Neural progenitor cell (in vitro differentiated cells): Measurements from ENCODE around the gene RASSF4.

Experiments
- CTCF ChIP-seq: fragments of 200-600 bp; sonication (generic); IDR thresholded peaks from 2 replicates; pipeline ENCODE4 v1.5.1; 2017; ENCODE audit warnings: antibody characterized with exemption, mild to moderate bottlenecking
- EZH2 ChIP-seq: fragments of 200-600 bp; sonication (generic); IDR thresholded peaks from 2 replicates; pipeline ENCODE4 v1.6.1; 2017; ENCODE audit warnings: antibody characterized with exemption, mild to moderate bottlenecking, moderate library complexity
- EZH2phosphoT487 ChIP-seq: fragments of 200-600 bp; sonication (generic); IDR thresholded peaks from 2 replicates; pipeline ENCODE4 v1.6.1; 2017; ENCODE audit warnings: antibody characterized with exemption

- no peak for TF ChIP-seq CTCF
- no peak for TF ChIP-seq EZH2
- no peak for TF ChIP-seq EZH2phosphoT487
These were observed 56.0 kb downstream of the RASSF4 start for GRCh38 chr10:45015590-45015989.
